Erythroblast (primary cell): Measurements from ENCODE around the gene CCL14.
"Not testable (repeated sequence)": the region's sequence is repeated elsewhere in the genome, so short reads cannot be mapped to it uniquely, and the experiment has no call there.

Source experiments
- GATA1 ChIP-seq: IDR thresholded peaks from 2 replicates; pipeline ENCODE4 v1.6.1; 2011; ENCODE audit warnings: low read depth, mild to moderate bottlenecking, control low read depth, low read length, moderate library complexity
- POLR2A ChIP-seq: IDR thresholded peaks from 2 replicates; pipeline ENCODE4 v1.6.1; 2011; ENCODE audit warnings: mild to moderate bottlenecking, low read length

GRCh38 chr17:35938492-35938891 lies 48.0 kb downstream of the CCL14 start:
- TF ChIP-seq POLR2A, GATA1: not testable (repeated sequence)
